ENCODE measurements around the gene PEMT. TPM values are rescaled to one million over a fixed set of nuclear protein-coding genes. Genes with fewer than 3 reads are reported as not detected.

Gene PEMT
- total and polyA plus RNA-seq, 2 donors (not counting 1 experiment from before 2014, with no cell fraction given) = 18.0 to 18.6 TPM

- DNase-seq (ENCODE audit: low read depth in 2 of 2) = no peak
Observed at GRCh38 chr17:17573912-17574311, 17.6 kb downstream of the PEMT start.

GRCh38 chr17:17572010-17572785, 19.3 kb downstream of the PEMT start:
- Histone ChIP-seq H3K36me3 (ENCODE audit: control insufficient read depth, insufficient read depth, low read length) (no peaks in the 10 kb centered on the region), H3K4me2 (ENCODE audit: extremely low read depth, insufficient read depth, low read length) (no peak overlapping the region)
- TF ChIP-seq, protein P1, sequence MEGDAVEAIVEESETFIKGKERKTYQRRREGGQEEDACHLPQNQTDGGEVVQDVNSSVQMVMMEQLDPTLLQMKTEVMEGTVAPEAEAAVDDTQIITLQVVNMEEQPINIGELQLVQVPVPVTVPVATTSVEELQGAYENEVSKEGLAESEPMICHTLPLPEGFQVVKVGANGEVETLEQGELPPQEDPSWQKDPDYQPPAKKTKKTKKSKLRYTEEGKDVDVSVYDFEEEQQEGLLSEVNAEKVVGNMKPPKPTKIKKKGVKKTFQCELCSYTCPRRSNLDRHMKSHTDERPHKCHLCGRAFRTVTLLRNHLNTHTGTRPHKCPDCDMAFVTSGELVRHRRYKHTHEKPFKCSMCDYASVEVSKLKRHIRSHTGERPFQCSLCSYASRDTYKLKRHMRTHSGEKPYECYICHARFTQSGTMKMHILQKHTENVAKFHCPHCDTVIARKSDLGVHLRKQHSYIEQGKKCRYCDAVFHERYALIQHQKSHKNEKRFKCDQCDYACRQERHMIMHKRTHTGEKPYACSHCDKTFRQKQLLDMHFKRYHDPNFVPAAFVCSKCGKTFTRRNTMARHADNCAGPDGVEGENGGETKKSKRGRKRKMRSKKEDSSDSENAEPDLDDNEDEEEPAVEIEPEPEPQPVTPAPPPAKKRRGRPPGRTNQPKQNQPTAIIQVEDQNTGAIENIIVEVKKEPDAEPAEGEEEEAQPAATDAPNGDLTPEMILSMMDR (conservative IDR thresholded peaks at IDR 0.05 in 1 of 2, IDR thresholded peaks at IDR 0.05 in 1 of 2; ENCODE audit: low read depth in 1 of 2, low read length in 2 of 2) = no peak
- TF ChIP-seq EZH2 (IDR thresholded peaks at IDR 0.05; ENCODE audit: low read length, missing control alignments) = no peak

More at GRCh38 chr17:17573912-17574311, 17.6 kb downstream of the PEMT start:
- H3K4me1 ChIP-seq (ENCODE audit: control insufficient read depth, extremely low read depth, insufficient read depth, low read length) = peaks cover 8% of the 10 kb centered on the region
- no peaks in the 10 kb centered on the region for H3K36me3 ChIP-seq (ENCODE audit: control insufficient read depth, insufficient read depth, low read length)
- no peaks in the 10 kb centered on the region for H3K79me2 ChIP-seq (ENCODE audit: control insufficient read depth, insufficient read depth, low read length)
- no peak overlapping the region for H3K27ac ChIP-seq (ENCODE audit: insufficient read depth, low read length)
- H2AFZ ChIP-seq (ENCODE audit: low read length) = no peak overlapping the region
- H3K4me2 ChIP-seq (ENCODE audit: extremely low read depth, insufficient read depth, low read length) = no peak overlapping the region
- TF ChIP-seq EZH2 (IDR thresholded peaks at IDR 0.05; ENCODE audit: low read length, missing control alignments) = no peak
- TF ChIP-seq, protein P1 (conservative IDR thresholded peaks at IDR 0.05 in 1 of 2, IDR thresholded peaks at IDR 0.05 in 1 of 2; ENCODE audit: low read depth in 1 of 2, low read length in 2 of 2) = no peak
- H4K20me1 ChIP-seq (ENCODE audit: control insufficient read depth, extremely low read depth, insufficient read depth, low read length) = no peaks in the 10 kb centered on the region
- no peaks in the 10 kb centered on the region for H3K27me3 ChIP-seq (ENCODE audit: control insufficient read depth, insufficient read depth, low read length)
- H3K9me3 ChIP-seq (ENCODE audit: control insufficient read depth, insufficient read depth, low read depth, low read length) = no peaks in the 10 kb centered on the region
- H3K9ac ChIP-seq (ENCODE audit: insufficient read depth, low read length) = no peak overlapping the region
- H3K4me3 ChIP-seq (replicated peaks in 1 of 4; ENCODE audit: control extremely low read depth in 1 of 4, insufficient read depth in 1 of 4, low read depth in 3 of 4, low read length in 4 of 4) = no peak overlapping the region

GRCh38 chr17:17570798-17571716, 20.5 kb downstream of the PEMT start:
- peaks cover 8% of the 10 kb centered on the region for H3K4me1 ChIP-seq (ENCODE audit: control insufficient read depth, extremely low read depth, insufficient read depth, low read length)

More at GRCh38 chr17:17572010-17572785, 19.3 kb downstream of the PEMT start:
- Histone ChIP-seq H3K9me3 (ENCODE audit: control insufficient read depth, insufficient read depth, low read depth, low read length) (no peaks in the 10 kb centered on the region), H3K4me3 (replicated peaks in 1 of 4; ENCODE audit: control extremely low read depth in 1 of 4, insufficient read depth in 1 of 4, low read depth in 3 of 4, low read length in 4 of 4) (no peak overlapping the region), H3K9ac (ENCODE audit: insufficient read depth, low read length) (no peak overlapping the region), H3K4me1 (ENCODE audit: control insufficient read depth, extremely low read depth, insufficient read depth, low read length) (peaks cover 8% of the 10 kb centered on the region), H4K20me1 (ENCODE audit: control insufficient read depth, extremely low read depth, insufficient read depth, low read length) (no peaks in the 10 kb centered on the region), H2AFZ (ENCODE audit: low read length) (no peak overlapping the region), H3K27ac (ENCODE audit: insufficient read depth, low read length) (no peak overlapping the region), H3K27me3 (ENCODE audit: control insufficient read depth, insufficient read depth, low read length) (no peaks in the 10 kb centered on the region), H3K79me2 (ENCODE audit: control insufficient read depth, insufficient read depth, low read length) (no peaks in the 10 kb centered on the region)
- no peak for DNase-seq (ENCODE audit: low read depth in 2 of 2)

More at GRCh38 chr17:17570798-17571716, 20.5 kb downstream of the PEMT start:
- H3K79me2 ChIP-seq (ENCODE audit: control insufficient read depth, insufficient read depth, low read length) = no peaks in the 10 kb centered on the region
- TF ChIP-seq EZH2 (IDR thresholded peaks at IDR 0.05; ENCODE audit: low read length, missing control alignments) = no peak
- TF ChIP-seq, protein P1 (conservative IDR thresholded peaks at IDR 0.05 in 1 of 2, IDR thresholded peaks at IDR 0.05 in 1 of 2; ENCODE audit: low read depth in 1 of 2, low read length in 2 of 2) = no peak
- no peaks in the 10 kb centered on the region for H3K36me3 ChIP-seq (ENCODE audit: control insufficient read depth, insufficient read depth, low read length)
- no peaks in the 10 kb centered on the region for H3K9me3 ChIP-seq (ENCODE audit: control insufficient read depth, insufficient read depth, low read depth, low read length)
- no peak overlapping the region for H3K9ac ChIP-seq (ENCODE audit: insufficient read depth, low read length)
- no peak overlapping the region for H3K27ac ChIP-seq (ENCODE audit: insufficient read depth, low read length)
- H3K4me3 ChIP-seq (replicated peaks in 1 of 4; ENCODE audit: control extremely low read depth in 1 of 4, insufficient read depth in 1 of 4, low read depth in 3 of 4, low read length in 4 of 4) = no peak overlapping the region
- no peaks in the 10 kb centered on the region for H4K20me1 ChIP-seq (ENCODE audit: control insufficient read depth, extremely low read depth, insufficient read depth, low read length)
- no peak for DNase-seq (ENCODE audit: low read depth in 2 of 2)
- no peaks in the 10 kb centered on the region for H3K27me3 ChIP-seq (ENCODE audit: control insufficient read depth, insufficient read depth, low read length)
- no peak overlapping the region for H3K4me2 ChIP-seq (ENCODE audit: extremely low read depth, insufficient read depth, low read length)
- no peak overlapping the region for H2AFZ ChIP-seq (ENCODE audit: low read length)

Data from fibroblast of lung (primary cell).